SK-N-SH (cell line): ENCODE data around the gene IL6R. TPM values are rescaled to one million over a fixed set of nuclear protein-coding genes. Genes with fewer than 3 reads are reported as not detected.

Source experiments
- CTCF ChIA-PET: fragments of 300-600, 350-600 bp; formaldehyde crosslinking; extraction: SDS; loops from one replicate; lab custom pipeline; 2021; lab: Yijun Ruan, JAX
- POLR2A ChIA-PET: fragments of 350-600 bp; sonication (Branson Sonifier 250); formaldehyde crosslinking; extraction: SDS; loops from one replicate; lab custom pipeline; 2020; ENCODE audit warnings: antibody characterized with exemption, inconsistent platforms; lab: Yijun Ruan, JAX
- DNase-seq: peaks from one replicate; pipeline ENCODE4 v3.0.0; 2012
- H2AFZ ChIP-seq: fragments of 200-600 bp; sonication (generic); 2 replicates; pipeline ENCODE4 v1.8.1; 2016; ENCODE audit warnings: antibody characterized with exemption, mild to moderate bottlenecking, low read depth
- H3F3A ChIP-seq: fragments of 200-600 bp; sonication (generic); replicated peaks from 2 replicates; pipeline ENCODE3; 2016; ENCODE audit warnings: antibody characterized with exemption, mild to moderate bottlenecking; ENCODE audit not compliant: insufficient read depth
- H3K27ac ChIP-seq, 2 experiments: fragments of 200-500 bp in 1 of 2; fragments of 200-600 bp in 1 of 2; sonication (Bioruptor generic) in 1 of 2; sonication (generic), shearing (Covaris generic) in 1 of 2; 2 replicates each; pipeline versions ENCODE4 v1.5.1 to v1.6.1; 2014 to 2016; ENCODE audit warnings: low read depth in 2 of 2, inconsistent platforms in 1 of 2, low read length in 1 of 2, mild to moderate bottlenecking in 1 of 2, mixed read lengths in 1 of 2
- H3K27me3 ChIP-seq: fragments of 200-600 bp; sonication (generic), shearing (Covaris generic); 2 replicates; pipeline ENCODE4 v1.6.1; 2016; ENCODE audit warnings: mixed run types; ENCODE audit not compliant: insufficient read depth
- H3K36me3 ChIP-seq, 2 experiments: fragments of 200-500 bp in 1 of 2; fragments of 200-600 bp in 1 of 2; sonication (Bioruptor generic) in 1 of 2; sonication (generic) in 1 of 2; replicated peaks in 1 of 2; 2 replicates each; pipeline versions ENCODE3 to v1.5.1; 2014 to 2016; ENCODE audit warnings: low read length in 1 of 2, mild to moderate bottlenecking in 1 of 2; ENCODE audit not compliant: insufficient read depth in 2 of 2, control insufficient read depth in 1 of 2
- H3K4me1 ChIP-seq, 2 experiments: fragments of 200-500 bp in 1 of 2; fragments of 200-600 bp in 1 of 2; sonication (Bioruptor generic) in 1 of 2; sonication (generic), shearing (Covaris generic) in 1 of 2; 2 replicates each; pipeline versions ENCODE4 v1.5.1 to v1.6.1; 2014 to 2016; ENCODE audit warnings: low read depth in 1 of 2, low read length in 1 of 2, mixed run types in 1 of 2; ENCODE audit not compliant: insufficient read depth in 2 of 2, control insufficient read depth in 1 of 2
- H3K4me2 ChIP-seq: fragments of 200-600 bp; sonication (generic), shearing (Covaris generic); 2 replicates; pipeline ENCODE4 v1.6.1; 2017; ENCODE audit warnings: mixed run types
- H3K4me3 ChIP-seq, 2 experiments: fragments of 200-500 bp in 1 of 2; fragments of 200-600 bp in 1 of 2; sonication (Bioruptor generic) in 1 of 2; sonication (generic), shearing (Covaris generic) in 1 of 2; 2 replicates each; pipeline versions ENCODE4 v1.5.1 to v1.8.1; 2014 to 2016; ENCODE audit warnings: low read depth in 2 of 2, inconsistent platforms in 1 of 2, low read length in 1 of 2, mild to moderate bottlenecking in 1 of 2, mixed read lengths in 1 of 2, moderate library complexity in 1 of 2
- H3K79me2 ChIP-seq: fragments of 200-600 bp; sonication (generic); 2 replicates; pipeline ENCODE4 v1.8.1; 2017; ENCODE audit warnings: mild to moderate bottlenecking; ENCODE audit not compliant: insufficient read depth
- H3K9ac ChIP-seq: fragments of 200-600 bp; sonication (generic); 2 replicates; pipeline ENCODE4 v1.6.1; 2017; ENCODE audit warnings: mixed run types
- H3K9me2 ChIP-seq: fragments of 200-600 bp; sonication (generic); 2 replicates; pipeline ENCODE4 v1.6.1; 2017; ENCODE audit warnings: mixed run types
- H3K9me3 ChIP-seq: fragments of 200-600 bp; sonication (generic); 2 replicates; pipeline ENCODE4 v1.6.1; 2017; ENCODE audit warnings: mixed run types, mild to moderate bottlenecking, moderate library complexity
- H4K20me1 ChIP-seq: fragments of 200-600 bp; sonication (generic); 2 replicates; pipeline ENCODE4 v1.6.1; 2017; ENCODE audit warnings: mild to moderate bottlenecking, mixed run types; ENCODE audit not compliant: insufficient read depth
- EP300 ChIP-seq, 2 experiments: IDR thresholded peaks; 2 replicates each; pipeline versions ENCODE4 v1.4.0 to v1.6.1; 2012; ENCODE audit warnings: borderline replicate concordance in 1 of 2, low read depth in 1 of 2, low read length in 1 of 2
- FOSL2 ChIP-seq: IDR thresholded peaks from 2 replicates; pipeline ENCODE4 v1.4.0; 2012; ENCODE audit warnings: low read depth, mild to moderate bottlenecking, moderate library complexity, borderline replicate concordance
- FOXJ3 ChIP-seq: sonication (generic); formaldehyde crosslinking; IDR thresholded peaks from 2 replicates; pipeline ENCODE4 v1.5.1; 2020; ENCODE audit warnings: mild to moderate bottlenecking, missing genetic modification reagents
- IRF3 ChIP-seq: fragments of 150-350 bp; IDR thresholded peaks from 2 replicates; pipeline ENCODE4 v1.6.1; 2016; ENCODE audit warnings: mild to moderate bottlenecking, low read depth, low read length
- JUND ChIP-seq: IDR thresholded peaks from 2 replicates; pipeline ENCODE4 v1.4.0; 2012
- MEF2A ChIP-seq: IDR thresholded peaks from 2 replicates; pipeline ENCODE4 v1.4.0; 2012; ENCODE audit warnings: low read depth, borderline replicate concordance
- NFIC ChIP-seq: IDR thresholded peaks from 2 replicates; pipeline ENCODE4 v1.4.0; 2012; ENCODE audit warnings: borderline replicate concordance
- PBX3 ChIP-seq: IDR thresholded peaks from 2 replicates; pipeline ENCODE4; 2012
- RFX5 ChIP-seq: IDR thresholded peaks from 2 replicates; pipeline ENCODE4 v1.6.1; 2012; ENCODE audit warnings: mild to moderate bottlenecking, improper control_type of control experiment, low read length
- RXRA ChIP-seq: IDR thresholded peaks from 2 replicates; pipeline ENCODE4 v1.4.0; 2012; ENCODE audit warnings: low read depth, mild to moderate bottlenecking, borderline replicate concordance
- TCF12 ChIP-seq: IDR thresholded peaks from 2 replicates; pipeline ENCODE4 v1.4.0; 2012
- TEAD4 ChIP-seq: IDR thresholded peaks from 2 replicates; pipeline ENCODE4 v1.4.0; 2012; ENCODE audit warnings: mild to moderate bottlenecking, borderline replicate concordance; ENCODE audit not compliant: insufficient read depth
- WGBS: methylation state at CpG from one replicate; pipeline ENCODE4 v1.1.6; 2017; ENCODE audit warnings: low lambda C conversion rate; 5-methylcytosine and 5-hydroxymethylcytosine counted together
- polyA plus RNA-seq, 3 experiments: library from polyadenylated mRNA; depleted of rRNA; stranded (reverse); fragments of >200 nt; gene quantifications; 2 replicates each; pipeline ENCODE4 v1.2.3, GENCODE V29; 2012

IL6R gene
- polyA plus RNA-seq, 1 of the 3 experiments (the other 2 are of a cell fraction) = 2.8 TPM

- TF ChIP-seq PBX3 = no peak
- no peak for TF ChIP-seq RFX5
- TF ChIP-seq NFIC = no peak
- no peak for TF ChIP-seq EP300 (IDR thresholded peaks at IDR 0.05; ENCODE audit: borderline replicate concordance in 1 of 2, low read depth in 1 of 2, low read length in 1 of 2)
- no peak for TF ChIP-seq MEF2A
Measured at GRCh38 chr1:154427173-154428139, 22.3 kb downstream of the IL6R start (continued).

GRCh38 chr1:154429118-154429517 is 24.0 kb downstream of the IL6R start:
- Histone ChIP-seq H3K9me2 (no peaks in the 10 kb centered on the region), H3K9me3 (no peaks in the 10 kb centered on the region), H3K27me3 (no peaks in the 10 kb centered on the region), H3K79me2 (no peaks in the 10 kb centered on the region), H3K4me3 (no peak overlapping the region), H3F3A (peaks cover 13% of the 10 kb centered on the region), H3K9ac (no peak overlapping the region), H2AFZ (no peak overlapping the region), H3K4me2 (no peak overlapping the region), H3K36me3 (no peaks in the 10 kb centered on the region), H4K20me1 (no peaks in the 10 kb centered on the region), H3K27ac (no peak overlapping the region), H3K4me1 (peaks cover 4 to 12% of the 10 kb centered on the region in 2 experiments; a peak in 3 of 4 replicates)
- POLR2A ChIA-PET = no interaction called here
- WGBS = 77% methylated on average over 5 of the region's 15 CpGs
- DNase-seq = no peak
- TF ChIP-seq TEAD4 (no peak), IRF3 (no peak), TCF12 (no peak), FOSL2 (no peak), JUND (no peak), RXRA (no peak), FOXJ3 (CRISPR knock-in tag) (no peak)
- CTCF ChIA-PET = interaction anchor here (0.7 kb wide), 1 partner anchor 662 kb away, joined by 4 read pairs; no protein-coding TSS in a partner anchor
